ENCODE data around the gene KAT8.

KAT8 gene

DNA sequence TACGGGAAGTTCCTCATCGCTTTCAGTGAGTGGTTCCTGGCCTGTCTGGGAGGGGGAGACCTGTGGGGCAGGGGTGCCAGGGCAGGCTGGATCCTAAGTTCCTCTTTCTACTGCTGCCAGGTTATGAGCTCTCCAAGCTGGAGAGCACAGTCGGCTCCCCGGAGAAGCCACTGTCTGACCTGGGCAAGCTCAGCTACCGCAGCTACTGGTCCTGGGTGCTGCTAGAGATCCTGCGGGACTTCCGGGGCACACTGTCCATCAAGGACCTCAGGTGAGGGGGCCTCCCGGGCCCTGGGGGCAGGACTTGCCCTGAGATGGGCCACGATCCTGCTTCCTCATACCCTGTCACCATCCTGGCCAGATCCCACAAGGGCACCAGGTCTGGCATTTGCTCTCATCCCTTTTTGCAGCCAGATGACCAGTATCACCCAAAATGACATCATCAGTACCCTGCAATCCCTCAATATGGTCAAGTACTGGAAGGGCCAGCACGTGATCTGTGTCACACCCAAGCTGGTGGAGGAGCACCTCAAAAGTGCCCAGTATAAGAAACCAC is 12.9 kb downstream of the KAT8 start:
- Histone ChIP-seq H3K36me3 (ENCODE audit: control insufficient read depth, insufficient read depth, low read length) (peaks cover 53% of the 10 kb centered on the region), H3K27me3 (ENCODE audit: control insufficient read depth, insufficient read depth, low read length) (no peaks in the 10 kb centered on the region), H3K4me3 (ENCODE audit: low read depth, low read length) (no peak overlapping the region), H3K4me1 (ENCODE audit: control insufficient read depth, insufficient read depth, low read length) (peaks cover 2% of the 10 kb centered on the region), H3K9ac (ENCODE audit: low read depth, low read length) (no peak overlapping the region), H3K9me3 (ENCODE audit: control insufficient read depth, insufficient read depth, low read length) (no peaks in the 10 kb centered on the region)

DNA sequence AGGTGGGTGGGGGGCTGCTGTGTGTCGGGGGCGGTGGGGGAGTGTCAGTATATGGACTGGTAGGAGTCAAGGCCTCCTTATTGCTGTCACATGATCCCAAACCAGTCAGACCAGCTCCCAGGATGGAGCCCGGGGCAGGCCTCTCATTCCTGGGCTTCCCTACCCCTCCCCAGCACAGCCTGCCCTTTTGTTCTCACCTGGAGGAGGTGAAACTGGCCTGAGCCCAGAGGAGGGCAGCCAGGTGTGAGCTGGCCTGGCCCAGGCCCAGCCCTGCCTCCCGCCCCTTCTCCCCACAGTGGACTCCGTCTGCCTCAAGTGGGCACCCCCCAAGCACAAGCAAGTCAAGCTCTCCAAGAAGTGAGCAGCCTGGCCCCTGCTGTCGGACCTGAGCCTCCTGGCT is 13.4 kb downstream of the KAT8 start:
- Histone ChIP-seq H3K9me3 (ENCODE audit: control insufficient read depth, insufficient read depth, low read length) (no peaks in the 10 kb centered on the region), H3K36me3 (ENCODE audit: control insufficient read depth, insufficient read depth, low read length) (peaks cover 53% of the 10 kb centered on the region), H3K9ac (ENCODE audit: low read depth, low read length) (no peak overlapping the region), H3K27me3 (ENCODE audit: control insufficient read depth, insufficient read depth, low read length) (no peaks in the 10 kb centered on the region), H3K4me1 (ENCODE audit: control insufficient read depth, insufficient read depth, low read length) (peaks cover 5% of the 10 kb centered on the region), H3K4me3 (ENCODE audit: low read depth, low read length) (no peak overlapping the region)

DNA sequence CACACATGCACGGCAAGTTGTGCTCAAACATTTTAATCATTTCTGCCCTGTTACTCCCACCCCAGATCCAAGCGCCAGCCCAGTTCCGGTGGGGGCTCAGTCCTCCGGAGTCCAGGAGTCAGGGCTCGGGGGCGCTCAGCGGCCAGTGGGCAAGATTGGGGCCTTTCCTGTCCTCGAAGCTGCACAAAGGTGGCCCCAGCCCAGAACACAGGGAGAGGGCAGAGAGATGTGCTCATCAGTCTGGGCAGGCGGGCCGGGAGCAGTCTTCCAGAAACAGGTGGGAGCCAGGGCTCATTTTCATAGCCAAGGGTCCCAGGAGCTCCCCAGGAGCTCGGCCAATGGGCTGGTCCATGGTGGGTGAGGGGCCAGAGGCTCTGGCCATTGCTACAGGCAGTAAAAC is 14.0 kb downstream of the KAT8 start:
- Histone ChIP-seq H3K9me3 (ENCODE audit: control insufficient read depth, insufficient read depth, low read length) (no peaks in the 10 kb centered on the region), H3K4me1 (ENCODE audit: control insufficient read depth, insufficient read depth, low read length) (peaks cover 8% of the 10 kb centered on the region), H3K9ac (ENCODE audit: low read depth, low read length) (no peak overlapping the region), H3K27me3 (ENCODE audit: control insufficient read depth, insufficient read depth, low read length) (no peaks in the 10 kb centered on the region), H3K4me3 (ENCODE audit: low read depth, low read length) (no peak overlapping the region), H3K36me3 (ENCODE audit: control insufficient read depth, insufficient read depth, low read length) (peaks cover 53% of the 10 kb centered on the region)

DNA sequence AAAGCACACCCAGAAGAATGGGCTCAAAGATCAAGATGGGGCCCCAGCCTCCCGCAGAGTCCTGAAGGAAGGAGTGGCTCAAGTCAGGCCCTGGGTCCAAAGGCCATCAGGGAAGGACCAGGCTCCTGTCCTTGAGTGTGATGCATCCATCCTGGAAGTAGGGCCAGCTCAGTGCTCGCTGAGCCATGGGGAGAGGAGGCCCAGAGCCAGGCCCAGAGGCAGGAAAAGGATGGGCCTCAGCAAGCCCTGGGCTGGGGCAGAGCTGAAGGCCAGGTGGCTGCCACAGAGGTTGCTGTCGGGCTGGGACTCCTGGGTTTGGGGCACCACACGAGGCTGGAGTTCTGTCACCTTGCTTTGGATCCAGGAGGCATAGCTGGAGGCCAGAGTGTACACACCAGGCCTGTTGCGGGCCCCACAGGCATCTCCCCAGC is 14.4 kb downstream of the KAT8 start:
- H3K9me3 ChIP-seq (ENCODE audit: control insufficient read depth, insufficient read depth, low read length), result no peaks in the 10 kb centered on the region

DNA sequence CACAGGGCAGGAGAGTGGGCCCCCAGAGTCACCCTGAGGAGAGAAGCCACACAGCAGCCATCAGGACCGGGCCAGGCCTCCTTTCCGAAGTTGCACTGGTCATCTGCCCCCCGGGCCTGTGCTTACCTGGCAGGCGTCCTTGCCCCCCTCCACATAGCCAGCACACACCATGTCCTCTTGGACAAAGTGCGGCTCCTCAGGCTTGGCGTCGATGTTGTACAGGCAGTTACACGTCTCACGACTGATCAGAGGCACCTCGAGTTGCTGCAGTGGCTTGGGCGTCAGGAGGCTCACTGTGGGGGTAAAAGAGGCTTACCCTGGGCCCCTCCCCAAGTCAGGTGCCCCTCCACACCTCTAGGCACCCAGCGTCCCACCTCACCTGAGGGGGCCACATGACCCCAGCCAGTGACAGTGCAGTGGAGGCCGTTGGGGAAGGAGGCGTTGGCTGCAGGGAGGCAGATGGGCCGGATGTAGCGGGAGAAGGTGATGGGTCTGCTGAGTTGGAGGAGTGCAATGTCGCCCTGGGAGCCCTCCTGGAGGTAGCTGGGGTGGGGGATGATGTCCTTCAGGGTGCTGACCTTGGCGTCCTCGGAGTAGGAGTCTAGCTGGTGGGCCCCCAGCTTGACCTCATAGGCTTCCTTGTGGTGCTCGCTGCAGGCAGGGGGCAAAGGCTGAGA is 15.0 kb downstream of the KAT8 start:
- H3K9me3 ChIP-seq (ENCODE audit: control insufficient read depth, insufficient read depth, low read length), result no peaks in the 10 kb centered on the region
- peak overlapping the region; percentile 12 for H3K9ac ChIP-seq (ENCODE audit: low read depth, low read length)
- peaks cover 8% of the 10 kb centered on the region for H3K4me1 ChIP-seq (ENCODE audit: control insufficient read depth, insufficient read depth, low read length)
- no peak overlapping the region for H3K4me3 ChIP-seq (ENCODE audit: low read depth, low read length)
- peaks cover 45% of the 10 kb centered on the region for H3K36me3 ChIP-seq (ENCODE audit: control insufficient read depth, insufficient read depth, low read length)
- H3K27me3 ChIP-seq (ENCODE audit: control insufficient read depth, insufficient read depth, low read length), result no peaks in the 10 kb centered on the region

More for the DNA sequence above, 14.4 kb downstream of the KAT8 start:
- peaks cover 51% of the 10 kb centered on the region for H3K36me3 ChIP-seq (ENCODE audit: control insufficient read depth, insufficient read depth, low read length)
- no peak overlapping the region for H3K4me3 ChIP-seq (ENCODE audit: low read depth, low read length)
- peak overlapping the region; percentile 12 for H3K9ac ChIP-seq (ENCODE audit: low read depth, low read length)
- H3K27me3 ChIP-seq (ENCODE audit: control insufficient read depth, insufficient read depth, low read length), result no peaks in the 10 kb centered on the region
- peaks cover 8% of the 10 kb centered on the region for H3K4me1 ChIP-seq (ENCODE audit: control insufficient read depth, insufficient read depth, low read length)

DNA sequence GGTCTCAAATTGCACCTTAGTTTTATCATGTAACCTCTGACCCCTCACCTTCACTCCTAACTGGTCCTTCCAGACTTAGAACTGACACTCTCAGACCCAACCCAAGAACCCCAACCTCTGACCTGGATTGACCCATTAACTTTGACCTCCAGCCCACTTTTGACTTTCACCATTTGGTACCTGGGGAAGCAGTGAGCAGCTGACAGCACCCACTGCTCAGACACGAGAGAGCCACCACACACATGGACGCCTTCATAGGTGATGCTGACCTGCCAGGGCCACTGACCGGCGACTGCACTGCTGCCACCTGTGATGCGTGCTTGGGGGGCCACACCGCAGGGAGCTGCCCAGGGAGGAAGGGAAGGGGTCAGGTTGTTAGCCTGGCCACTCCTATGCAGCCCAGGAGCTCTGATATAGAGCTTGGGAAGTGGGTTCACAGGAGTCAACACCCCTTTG is 15.6 kb downstream of the KAT8 start:
- no peaks in the 10 kb centered on the region for H3K9me3 ChIP-seq (ENCODE audit: control insufficient read depth, insufficient read depth, low read length)
- no peaks in the 10 kb centered on the region for H3K27me3 ChIP-seq (ENCODE audit: control insufficient read depth, insufficient read depth, low read length)
- H3K4me3 ChIP-seq (ENCODE audit: low read depth, low read length), result no peak overlapping the region
- H3K9ac ChIP-seq (ENCODE audit: low read depth, low read length), result no peak overlapping the region
- H3K4me1 ChIP-seq (ENCODE audit: control insufficient read depth, insufficient read depth, low read length), result peaks cover 8% of the 10 kb centered on the region
- H3K36me3 ChIP-seq (ENCODE audit: control insufficient read depth, insufficient read depth, low read length), result peaks cover 39% of the 10 kb centered on the region

DNA sequence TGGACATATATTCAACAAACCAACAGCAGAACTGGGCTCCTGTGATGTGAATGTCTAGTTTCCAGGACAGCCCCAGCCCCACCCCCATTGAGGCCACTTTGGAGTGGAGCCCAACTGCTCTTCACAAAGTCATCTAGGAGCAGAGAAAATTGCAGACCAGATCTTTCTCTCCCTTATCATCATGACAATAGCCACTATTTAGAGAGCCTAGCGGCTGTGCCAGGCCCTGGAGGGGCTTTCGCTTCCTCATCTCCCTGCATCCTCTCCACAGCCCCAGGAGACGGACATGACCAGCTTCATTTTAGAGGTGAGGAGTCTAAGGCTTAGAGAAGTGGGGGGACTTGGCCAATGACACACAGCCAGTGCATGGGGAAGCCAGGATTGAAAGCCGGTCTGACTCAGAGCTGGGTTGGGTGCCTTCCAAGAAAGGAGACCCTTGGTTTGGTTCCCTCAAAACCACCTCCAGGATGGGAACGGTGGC is 16.7 kb downstream of the KAT8 start:
- peak overlapping the region; percentile 79 for H3K4me3 ChIP-seq (ENCODE audit: low read depth, low read length)
- H3K27me3 ChIP-seq (ENCODE audit: control insufficient read depth, insufficient read depth, low read length), result no peaks in the 10 kb centered on the region
- H3K9ac ChIP-seq (ENCODE audit: low read depth, low read length), result peak overlapping the region; percentile 77
- peaks cover 35% of the 10 kb centered on the region for H3K36me3 ChIP-seq (ENCODE audit: control insufficient read depth, insufficient read depth, low read length)
- peaks cover 11% of the 10 kb centered on the region for H3K4me1 ChIP-seq (ENCODE audit: control insufficient read depth, insufficient read depth, low read length)
- no peaks in the 10 kb centered on the region for H3K9me3 ChIP-seq (ENCODE audit: control insufficient read depth, insufficient read depth, low read length)

DNA sequence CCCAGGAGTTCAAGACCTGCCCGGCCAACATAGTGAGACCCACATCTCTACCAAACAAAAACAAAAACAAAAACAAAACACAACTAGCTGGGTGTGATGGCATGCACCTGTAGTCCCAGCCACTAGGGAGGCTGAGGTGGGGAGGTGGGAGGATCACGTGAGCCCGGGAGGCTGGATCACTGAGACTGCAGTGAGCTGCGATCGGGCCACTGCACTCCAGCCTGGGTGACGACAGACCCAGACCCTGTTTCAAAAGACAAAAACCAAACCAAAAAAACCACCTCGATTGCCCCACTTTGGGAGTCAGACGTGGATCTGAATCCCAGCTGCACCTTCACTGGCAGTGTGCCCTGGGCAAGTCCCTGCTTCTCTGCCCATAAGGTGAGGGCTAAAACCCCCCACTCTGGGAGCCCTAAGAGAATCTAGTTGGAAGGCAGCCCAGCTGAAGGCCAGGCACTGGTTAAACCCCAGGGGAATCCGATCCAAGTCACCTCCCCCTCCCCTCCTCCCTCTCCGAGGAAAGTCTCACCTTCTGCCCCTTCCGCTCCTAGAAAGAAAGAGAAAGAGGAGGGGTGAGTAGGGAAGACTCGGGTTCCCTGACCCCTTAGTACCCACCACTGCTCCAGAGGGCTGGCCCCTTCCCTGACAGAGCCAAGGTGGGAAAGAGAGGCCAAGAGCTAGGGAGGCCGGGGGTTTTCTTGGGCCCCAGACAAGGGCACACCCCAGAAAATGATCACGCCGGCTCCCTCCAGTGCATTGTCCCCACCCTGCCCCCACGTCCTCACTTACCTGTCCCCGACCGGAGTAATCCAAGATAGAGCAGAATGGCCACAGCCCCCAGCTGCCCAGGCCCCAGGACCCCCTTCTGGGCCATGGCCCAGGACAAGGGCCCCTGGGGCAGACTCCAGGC is 17.4 kb downstream of the KAT8 start:
- H3K9ac ChIP-seq (ENCODE audit: low read depth, low read length), result peak overlapping the region; percentile 77
- peak overlapping the region; percentile 79 for H3K4me3 ChIP-seq (ENCODE audit: low read depth, low read length)
- peaks cover 29% of the 10 kb centered on the region for H3K36me3 ChIP-seq (ENCODE audit: control insufficient read depth, insufficient read depth, low read length)
- peaks cover 14% of the 10 kb centered on the region for H3K4me1 ChIP-seq (ENCODE audit: control insufficient read depth, insufficient read depth, low read length)
- no peaks in the 10 kb centered on the region for H3K9me3 ChIP-seq (ENCODE audit: control insufficient read depth, insufficient read depth, low read length)
- H3K27me3 ChIP-seq (ENCODE audit: control insufficient read depth, insufficient read depth, low read length), result no peaks in the 10 kb centered on the region

DNA sequence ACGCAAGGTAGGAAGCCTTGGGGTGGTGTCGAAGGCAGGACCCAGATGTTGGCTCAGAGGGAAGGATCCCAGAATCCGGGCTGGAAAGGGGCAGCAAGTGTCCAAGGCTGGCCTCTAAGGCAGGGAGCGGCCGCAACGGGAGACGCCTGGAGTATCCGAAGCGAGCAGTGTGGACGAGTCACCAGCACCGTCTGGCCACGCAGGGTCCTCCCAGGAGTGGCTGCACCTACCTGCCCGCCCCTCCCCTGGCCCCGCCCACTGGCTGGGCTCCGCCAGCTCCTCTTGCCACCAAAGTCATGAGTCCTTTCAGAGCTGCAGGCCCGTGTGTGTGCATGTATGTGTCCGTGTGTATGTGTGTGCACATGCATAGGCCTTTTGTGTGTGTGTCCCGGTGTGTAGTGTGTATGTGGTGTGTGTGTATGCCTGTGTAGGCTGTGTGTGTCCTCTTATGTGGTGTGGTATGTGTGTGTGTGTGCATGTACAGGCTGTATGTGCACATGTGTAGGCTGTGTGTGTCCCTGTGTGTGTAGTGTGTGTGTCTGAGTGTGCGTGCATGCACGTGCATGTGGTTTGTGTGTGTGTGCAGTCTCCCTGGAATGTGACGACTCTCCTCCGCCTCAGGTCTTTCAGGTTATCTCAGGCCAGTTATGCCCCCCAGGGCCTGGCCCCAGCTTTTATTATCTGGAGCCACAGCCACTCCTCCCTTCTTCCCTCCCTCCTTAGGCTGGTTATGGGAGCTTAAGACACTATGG is 18.2 kb downstream of the KAT8 start, which contains the start of gene PRSS8:
Gene PRSS8, minus strand, starts transcription at position 193 of the 752 bp plus-strand sequence. CDS start 229 bp downstream, outside the sequence.
- peaks cover 14% of the 10 kb centered on the region for H3K4me1 ChIP-seq (ENCODE audit: control insufficient read depth, insufficient read depth, low read length)
- no peaks in the 10 kb centered on the region for H3K27me3 ChIP-seq (ENCODE audit: control insufficient read depth, insufficient read depth, low read length)
- peaks cover 24% of the 10 kb centered on the region for H3K36me3 ChIP-seq (ENCODE audit: control insufficient read depth, insufficient read depth, low read length)
- peak within 1 kb of the TSS; percentile 79 for H3K4me3 ChIP-seq (ENCODE audit: low read depth, low read length)
- no peaks in the 10 kb centered on the region for H3K9me3 ChIP-seq (ENCODE audit: control insufficient read depth, insufficient read depth, low read length)
- H3K9ac ChIP-seq (ENCODE audit: low read depth, low read length), result peak within 1 kb of the TSS; percentile 77

DNA sequence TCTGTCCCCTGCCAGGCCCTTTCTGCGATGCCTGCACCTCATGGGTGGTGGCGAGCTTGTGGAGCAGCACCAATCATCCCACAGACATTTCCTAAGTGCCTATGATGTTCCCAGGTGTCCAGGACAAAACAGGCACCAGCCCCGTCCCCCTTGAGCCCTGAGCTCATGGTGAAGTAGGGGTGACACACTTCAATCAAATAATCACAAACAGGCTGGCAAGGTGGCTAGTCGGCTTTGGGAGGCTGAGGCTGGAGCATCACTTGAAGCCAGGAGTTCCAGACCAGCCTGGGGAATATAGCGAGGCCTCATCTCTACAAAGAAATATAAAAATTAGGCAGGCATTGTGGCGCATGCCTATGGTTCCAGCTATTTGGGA is 18.8 kb downstream of the KAT8 start:
- Histone ChIP-seq H3K36me3 (ENCODE audit: control insufficient read depth, insufficient read depth, low read length) (peaks cover 21% of the 10 kb centered on the region), H3K4me1 (ENCODE audit: control insufficient read depth, insufficient read depth, low read length) (peaks cover 14% of the 10 kb centered on the region), H3K9me3 (ENCODE audit: control insufficient read depth, insufficient read depth, low read length) (no peaks in the 10 kb centered on the region), H3K9ac (ENCODE audit: low read depth, low read length) (no peak overlapping the region), H3K4me3 (ENCODE audit: low read depth, low read length) (no peak overlapping the region), H3K27me3 (ENCODE audit: control insufficient read depth, insufficient read depth, low read length) (no peaks in the 10 kb centered on the region)

Measured in iPS-15b (cell line).